GM15510 (cell line): ENCODE measurements around the gene NPPC.

Source experiments
- POLR2A ChIP-seq: IDR thresholded peaks from 3 replicates; pipeline ENCODE4 v1.6.1; 2011; ENCODE audit warnings: borderline replicate concordance; ENCODE audit not compliant: insufficient read length; ENCODE audit errors: extremely low read depth

Gene NPPC

DNA sequence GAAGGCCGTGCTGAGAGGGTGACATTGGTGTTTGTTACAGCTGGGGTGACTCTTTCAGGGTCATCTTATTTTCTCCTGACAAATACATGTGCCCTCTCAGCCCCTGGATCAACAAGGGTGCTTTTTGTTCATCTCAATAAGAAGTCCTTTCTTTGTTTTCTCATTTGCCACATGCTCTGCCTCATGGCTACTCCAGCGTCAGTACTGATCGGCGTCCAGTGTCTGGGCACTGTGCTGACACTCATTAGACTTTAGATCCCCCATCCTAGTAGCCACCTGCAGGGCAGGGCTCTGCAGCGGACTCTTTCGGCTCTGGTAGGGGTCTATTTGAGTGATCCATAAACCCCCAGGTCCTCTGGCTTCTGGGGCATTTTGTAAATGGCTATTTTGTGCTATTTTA is 38.4 kb downstream of the NPPC start:
- TF ChIP-seq POLR2A = no peak

- no peak for TF ChIP-seq POLR2A
Observed at GRCh38 chr2:231886071-231886681, 40.0 kb downstream of the NPPC start.

- no peak for TF ChIP-seq POLR2A
Observed at GRCh38 chr2:231884438-231885140, 41.6 kb downstream of the NPPC start.

GRCh38 chr2:231883468-231883881 is 42.7 kb downstream of the NPPC start:
- TF ChIP-seq POLR2A = no peak

DNA sequence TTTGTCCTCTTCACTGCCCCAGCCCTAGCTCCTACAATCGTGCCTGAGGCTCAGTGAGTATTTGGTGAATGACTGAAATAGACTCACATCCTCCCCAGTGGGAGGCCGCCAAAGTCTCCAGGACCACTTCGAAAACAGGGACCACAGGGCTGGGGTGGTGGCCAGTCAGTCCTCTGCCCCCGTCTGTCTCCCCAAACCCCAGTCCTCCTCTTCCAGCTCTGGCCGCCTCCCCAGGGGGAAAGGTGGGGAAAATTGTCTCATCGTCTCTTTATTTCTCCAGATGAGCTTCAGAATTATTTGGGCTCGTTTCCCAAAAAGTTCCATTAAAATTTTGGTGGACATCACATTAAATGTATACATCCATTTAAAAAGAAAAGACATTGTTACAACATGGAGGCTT is 43.5 kb downstream of the NPPC start:
- no peak for TF ChIP-seq POLR2A

DNA sequence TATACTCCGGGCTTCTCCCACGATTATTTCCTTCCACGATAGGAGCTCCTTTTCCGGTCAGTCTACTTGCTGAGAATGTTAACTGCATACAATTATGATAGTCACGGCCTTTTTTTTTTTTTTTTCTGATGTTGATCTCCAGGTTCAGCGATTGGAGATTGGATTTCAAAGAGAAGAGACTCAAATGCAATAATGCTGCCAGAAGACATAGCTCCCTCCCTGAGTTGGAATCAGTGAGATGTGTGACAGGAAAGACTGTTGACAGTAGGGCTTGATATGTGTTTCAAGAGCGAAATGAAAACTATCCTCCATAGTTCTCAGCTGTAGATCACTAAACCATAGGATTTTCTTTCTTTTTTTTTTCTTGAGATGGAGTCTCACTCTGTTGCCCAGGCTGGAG is 47.0 kb downstream of the NPPC start:
- TF ChIP-seq POLR2A = no peak

DNA sequence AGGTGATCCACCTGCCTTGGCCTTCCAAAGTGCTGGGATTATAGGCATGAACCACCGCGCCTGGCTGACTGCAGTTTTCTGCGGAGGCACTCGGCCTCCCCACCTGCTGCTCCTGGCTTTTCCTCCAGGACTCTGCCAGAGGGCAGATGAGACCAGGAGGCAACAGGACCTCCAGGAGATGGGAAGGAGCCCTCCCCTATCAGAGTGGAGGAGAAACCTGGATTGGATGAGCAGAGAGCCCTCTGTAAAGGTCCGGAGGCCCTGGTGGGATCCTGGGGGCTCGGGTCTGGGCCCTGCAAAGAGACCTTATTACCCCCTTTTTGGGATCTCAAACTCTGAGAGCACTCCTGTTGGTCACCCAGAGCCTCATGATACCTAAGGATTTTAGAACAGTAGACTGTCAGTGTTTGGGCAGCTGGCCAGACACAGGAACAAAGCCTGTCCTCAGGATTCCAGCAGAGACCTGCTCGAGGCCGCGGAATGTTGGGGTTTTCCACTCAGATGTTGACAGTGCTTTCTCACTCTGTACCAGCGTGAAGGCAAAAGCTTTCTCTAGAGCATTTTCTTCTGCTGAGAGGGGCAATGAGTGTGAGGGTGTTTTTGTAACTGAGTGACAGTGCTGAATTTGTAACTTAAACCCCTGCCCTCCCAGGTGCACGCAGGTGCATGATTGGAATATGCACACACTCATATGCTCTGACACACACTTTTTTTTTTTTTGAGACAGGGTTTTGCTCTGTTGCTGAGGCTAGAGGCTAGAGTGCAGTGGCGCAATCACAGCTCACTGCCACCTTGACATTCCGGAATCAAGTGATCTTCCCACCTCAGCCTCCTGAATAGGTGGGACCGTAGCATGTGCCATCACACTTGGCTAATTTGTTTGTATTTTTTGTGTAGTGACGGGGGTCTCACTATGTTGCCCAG is 48.4 kb downstream of the NPPC start:
- TF ChIP-seq POLR2A = no peak

GRCh38 chr2:231874944-231875343 is 51.3 kb downstream of the NPPC start:
- TF ChIP-seq POLR2A = no peak
